Breast epithelium (tissue), 3 donors: ENCODE data around the gene LRRFIP1.

Experiments used
- POLR2A ChIP-seq: fragments of 450-650 bp; IDR thresholded peaks from one replicate; pipeline ENCODE4 v1.6.1; 2016; ENCODE audit warnings: antibody characterized with exemption, mild to moderate bottlenecking, moderate library complexity
- POLR2AphosphoS5 ChIP-seq, 3 donors: sonication (generic); formaldehyde crosslinking; IDR thresholded peaks; one replicate each; pipeline ENCODE4 v1.6.1; 2017; ENCODE audit warnings: antibody characterized with exemption in 3 of 3
- TF ChIP-seq, protein P1 (sequence below), 3 donors: fragments of 450-650 bp; IDR thresholded peaks; one replicate each; pipeline ENCODE4 v1.5.1; 2016 to 2017; ENCODE audit warnings: antibody characterized with exemption in 3 of 3, mild to moderate bottlenecking in 3 of 3, moderate library complexity in 3 of 3

DNA sequence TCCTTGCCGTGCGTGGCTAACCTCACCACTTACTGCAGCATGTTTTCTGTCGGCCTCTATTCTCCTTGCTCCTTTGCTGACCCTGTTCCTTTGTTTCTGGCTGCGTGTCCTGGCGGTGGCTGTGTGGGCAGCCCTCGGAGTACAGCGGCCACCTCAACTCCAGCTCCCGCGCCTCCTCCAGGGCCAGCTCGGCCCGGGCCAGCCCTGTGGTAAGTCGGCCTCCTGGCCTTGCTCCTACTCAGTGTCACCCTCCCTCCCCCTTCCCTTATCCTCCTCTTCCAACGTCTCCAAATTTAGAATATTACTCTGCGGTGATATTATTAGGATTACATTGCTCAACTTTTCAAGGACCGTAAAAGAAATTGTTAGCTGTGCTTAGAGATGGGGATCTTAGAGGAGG, 111.7 kb downstream of the LRRFIP1 start:
- TF ChIP-seq POLR2AphosphoS5 (IDR thresholded peaks at IDR 0.05) (no peak), POLR2A (no peak)
- TF ChIP-seq, protein P1, sequence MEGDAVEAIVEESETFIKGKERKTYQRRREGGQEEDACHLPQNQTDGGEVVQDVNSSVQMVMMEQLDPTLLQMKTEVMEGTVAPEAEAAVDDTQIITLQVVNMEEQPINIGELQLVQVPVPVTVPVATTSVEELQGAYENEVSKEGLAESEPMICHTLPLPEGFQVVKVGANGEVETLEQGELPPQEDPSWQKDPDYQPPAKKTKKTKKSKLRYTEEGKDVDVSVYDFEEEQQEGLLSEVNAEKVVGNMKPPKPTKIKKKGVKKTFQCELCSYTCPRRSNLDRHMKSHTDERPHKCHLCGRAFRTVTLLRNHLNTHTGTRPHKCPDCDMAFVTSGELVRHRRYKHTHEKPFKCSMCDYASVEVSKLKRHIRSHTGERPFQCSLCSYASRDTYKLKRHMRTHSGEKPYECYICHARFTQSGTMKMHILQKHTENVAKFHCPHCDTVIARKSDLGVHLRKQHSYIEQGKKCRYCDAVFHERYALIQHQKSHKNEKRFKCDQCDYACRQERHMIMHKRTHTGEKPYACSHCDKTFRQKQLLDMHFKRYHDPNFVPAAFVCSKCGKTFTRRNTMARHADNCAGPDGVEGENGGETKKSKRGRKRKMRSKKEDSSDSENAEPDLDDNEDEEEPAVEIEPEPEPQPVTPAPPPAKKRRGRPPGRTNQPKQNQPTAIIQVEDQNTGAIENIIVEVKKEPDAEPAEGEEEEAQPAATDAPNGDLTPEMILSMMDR (IDR thresholded peaks at IDR 0.05) = no peak
